IMR-90 (cell line): ENCODE measurements around the gene TSC2.
"Not testable (repeated sequence)": the region's sequence is repeated elsewhere in the genome, so short reads cannot be mapped to it uniquely, and the experiment has no call there.

Experiments used
- CHD1 ChIP-seq: IDR thresholded peaks from 2 replicates; pipeline ENCODE4 v1.6.1; 2012; ENCODE audit warnings: low read depth, low read length, improper control_type of control experiment
- CTCF ChIP-seq: conservative IDR thresholded peaks from 2 replicates; pipeline ENCODE4 v1.5.1; 2012; ENCODE audit warnings: mild to moderate bottlenecking, low read depth, low read length, improper control_type of control experiment
- ELK1 ChIP-seq: fragments of 150-350 bp; IDR thresholded peaks from 2 replicates; pipeline ENCODE4 v1.6.1; 2016; ENCODE audit warnings: low read depth, mild to moderate bottlenecking, low read length, moderate library complexity, borderline replicate concordance

DNA sequence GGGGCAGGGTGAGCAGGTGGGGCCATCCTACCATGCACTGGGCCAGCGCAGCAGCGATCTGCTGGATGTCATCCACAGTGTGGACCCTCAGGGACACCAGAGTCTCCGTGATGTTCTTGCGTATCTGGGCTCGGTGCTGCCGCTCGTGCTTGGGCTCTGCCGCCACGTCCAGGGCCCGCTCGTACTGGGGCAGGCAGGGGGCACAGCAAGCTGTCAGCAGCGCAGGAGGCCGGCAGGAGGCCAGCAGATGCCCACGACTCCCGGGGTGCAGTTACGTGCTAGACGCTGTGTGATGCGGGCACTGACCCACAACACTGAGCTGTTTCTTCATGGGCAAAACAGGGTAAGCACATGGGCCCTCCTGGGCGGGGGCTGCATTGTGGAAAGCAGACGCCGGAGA lies 57.5 kb downstream of the TSC2 start:
- not testable (repeated sequence) for TF ChIP-seq CHD1, CTCF, ELK1
